ENCODE data around the gene TCF7L2.
A peak's percentile ranks its signal among the peaks of the same experiment; 100 is the strongest.

The TCF7L2 gene

DNA sequence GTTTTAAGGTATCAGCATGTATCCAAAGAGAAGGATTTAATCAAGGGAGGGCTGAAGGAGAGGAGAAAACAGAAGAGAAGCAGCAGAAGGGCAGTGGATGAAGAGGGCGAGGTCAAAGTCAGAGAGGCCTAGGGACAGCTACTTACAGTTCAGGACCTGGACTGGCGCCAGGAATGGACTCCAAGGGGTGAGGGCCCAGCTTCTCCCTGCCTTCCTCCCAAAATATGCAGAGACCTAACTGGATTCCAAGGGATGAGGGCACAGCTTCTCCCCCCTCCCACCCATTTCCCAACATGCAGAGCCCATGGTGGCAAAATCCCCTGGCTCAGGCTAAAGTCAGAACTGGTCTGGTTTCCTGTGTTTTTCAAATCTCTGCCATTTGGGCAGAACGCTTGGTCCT lies 3.4 kb upstream of the TCF7L2 start:
- peak in 1 of 56 donors; percentile 5 for DNase-seq

DNA sequence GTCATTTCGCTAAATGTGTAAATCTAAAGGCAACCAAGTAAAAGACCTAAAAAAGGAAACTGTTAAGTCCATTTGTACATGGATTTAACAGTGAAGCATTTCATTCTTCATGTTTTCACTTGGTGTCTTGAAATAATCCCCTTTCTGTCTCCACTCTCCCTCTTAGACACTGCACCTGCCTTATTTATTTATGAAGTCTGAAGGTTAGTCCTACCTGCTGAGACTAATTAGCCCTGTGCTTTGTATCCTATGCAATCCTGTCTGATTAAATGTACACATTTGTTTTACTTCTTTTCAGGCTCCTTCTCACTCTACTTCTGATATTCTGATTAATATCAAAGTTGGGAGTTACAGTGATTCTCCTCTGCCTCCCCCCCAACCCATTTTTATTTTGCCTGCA lies 1.9 kb upstream of the TCF7L2 start:
- no peak for DNase-seq

DNA sequence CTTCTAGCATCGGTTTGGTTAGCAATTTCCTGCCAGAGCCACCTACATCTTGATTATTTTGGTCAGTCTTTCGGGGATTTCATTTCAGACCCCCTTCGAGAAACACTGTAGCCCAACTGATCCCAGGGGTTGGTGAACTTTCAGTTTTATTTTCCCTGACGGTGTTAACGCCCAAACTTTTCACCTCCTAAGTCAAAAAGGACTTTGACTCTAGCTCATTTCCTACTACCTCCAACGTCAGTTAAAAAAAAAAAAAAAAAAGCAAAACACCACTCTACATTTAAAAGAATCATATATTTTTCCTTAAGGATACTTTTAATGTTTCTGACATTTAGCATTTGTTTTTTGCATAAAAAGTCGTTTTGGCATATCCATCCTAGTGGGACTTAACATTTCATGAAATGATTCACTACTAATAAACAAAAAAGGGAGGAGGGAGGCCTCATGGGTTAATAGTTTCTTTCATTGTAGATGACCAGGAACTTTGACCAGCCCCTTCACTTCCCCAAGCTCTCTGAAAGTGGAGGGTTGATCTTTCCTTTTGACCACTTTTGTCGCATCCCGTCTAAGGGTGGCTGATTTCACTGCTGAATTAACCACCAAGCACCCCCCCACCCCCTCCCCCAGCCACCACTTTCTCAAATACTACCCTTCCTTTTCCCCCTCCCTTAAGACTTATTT lies 764 bp upstream of the TCF7L2 start:
- DNase-seq: no peak

DNA sequence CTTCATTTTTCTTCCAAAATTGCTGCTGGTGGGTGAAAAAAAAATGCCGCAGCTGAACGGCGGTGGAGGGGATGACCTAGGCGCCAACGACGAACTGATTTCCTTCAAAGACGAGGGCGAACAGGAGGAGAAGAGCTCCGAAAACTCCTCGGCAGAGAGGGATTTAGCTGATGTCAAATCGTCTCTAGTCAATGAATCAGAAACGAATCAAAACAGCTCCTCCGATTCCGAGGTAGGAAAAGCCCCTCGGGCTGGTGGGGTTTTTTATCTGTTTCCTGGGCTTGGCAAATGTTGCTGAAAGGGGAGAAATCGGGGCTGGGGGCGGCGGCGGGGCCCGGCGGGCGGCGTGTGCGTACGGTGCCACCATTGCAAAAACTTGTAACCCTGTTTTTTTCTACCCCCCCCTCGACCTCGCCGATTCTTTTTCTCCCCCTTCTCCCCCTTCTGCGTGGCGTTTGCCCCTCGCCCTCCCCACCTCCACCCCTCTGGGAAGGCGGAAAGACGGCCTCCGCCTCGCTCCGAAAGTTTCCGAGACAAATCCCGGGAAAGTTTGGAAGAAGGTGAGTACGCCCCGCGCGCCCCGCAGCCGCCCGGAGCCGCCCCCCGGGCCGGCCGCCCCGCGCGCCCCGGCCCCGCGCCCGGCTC lies 789 bp downstream of the TCF7L2 start:
- DNase-seq: peak in 8 of 56 donors; percentile 7 to 50 (median 24)

DNA sequence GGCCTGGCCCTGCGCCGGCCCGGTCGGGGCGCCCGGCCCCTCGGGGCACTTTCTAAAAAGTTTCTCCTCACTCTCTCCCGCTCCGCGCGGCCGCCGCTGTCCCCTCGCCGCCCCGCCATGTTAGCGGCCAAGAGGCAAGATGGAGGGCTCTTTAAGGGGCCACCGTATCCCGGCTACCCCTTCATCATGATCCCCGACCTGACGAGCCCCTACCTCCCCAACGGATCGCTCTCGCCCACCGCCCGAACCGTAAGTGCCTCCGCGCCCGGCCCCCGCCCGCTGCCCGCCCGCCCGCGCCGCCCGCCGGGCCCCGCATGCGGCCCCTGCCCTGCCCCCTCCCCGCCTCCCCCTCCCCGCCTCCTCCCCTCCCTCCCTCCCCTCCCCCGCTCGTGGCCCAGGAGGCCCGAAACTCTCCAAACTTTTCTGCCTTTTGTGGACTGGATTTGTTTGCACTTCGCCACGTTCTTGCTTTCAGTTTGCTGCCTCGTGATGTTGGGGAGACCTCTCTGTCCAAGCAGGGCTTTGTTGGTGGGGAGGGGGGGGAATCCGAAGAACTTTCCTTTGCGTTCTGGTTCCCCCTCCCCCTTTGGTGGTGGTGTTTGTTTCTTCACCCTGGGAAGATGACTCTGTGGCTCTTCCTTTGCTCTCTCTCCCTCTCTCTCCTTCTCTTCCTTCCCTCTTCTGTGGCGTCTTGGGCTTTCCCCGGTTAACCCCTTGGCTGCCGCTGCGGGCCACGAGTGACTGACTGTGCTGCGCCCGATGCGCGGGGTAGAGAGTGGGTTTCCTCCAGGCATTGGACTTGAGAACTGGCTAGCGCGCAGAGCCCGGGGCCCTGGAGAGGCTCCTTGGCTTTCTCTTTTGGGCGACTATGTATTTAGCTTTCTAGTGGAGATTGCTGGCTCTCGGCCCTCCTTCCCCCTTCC lies 1.6 kb downstream of the TCF7L2 start:
- peak in 43 of 56 donors; percentile 11 to 76 (median 46) for DNase-seq

DNA sequence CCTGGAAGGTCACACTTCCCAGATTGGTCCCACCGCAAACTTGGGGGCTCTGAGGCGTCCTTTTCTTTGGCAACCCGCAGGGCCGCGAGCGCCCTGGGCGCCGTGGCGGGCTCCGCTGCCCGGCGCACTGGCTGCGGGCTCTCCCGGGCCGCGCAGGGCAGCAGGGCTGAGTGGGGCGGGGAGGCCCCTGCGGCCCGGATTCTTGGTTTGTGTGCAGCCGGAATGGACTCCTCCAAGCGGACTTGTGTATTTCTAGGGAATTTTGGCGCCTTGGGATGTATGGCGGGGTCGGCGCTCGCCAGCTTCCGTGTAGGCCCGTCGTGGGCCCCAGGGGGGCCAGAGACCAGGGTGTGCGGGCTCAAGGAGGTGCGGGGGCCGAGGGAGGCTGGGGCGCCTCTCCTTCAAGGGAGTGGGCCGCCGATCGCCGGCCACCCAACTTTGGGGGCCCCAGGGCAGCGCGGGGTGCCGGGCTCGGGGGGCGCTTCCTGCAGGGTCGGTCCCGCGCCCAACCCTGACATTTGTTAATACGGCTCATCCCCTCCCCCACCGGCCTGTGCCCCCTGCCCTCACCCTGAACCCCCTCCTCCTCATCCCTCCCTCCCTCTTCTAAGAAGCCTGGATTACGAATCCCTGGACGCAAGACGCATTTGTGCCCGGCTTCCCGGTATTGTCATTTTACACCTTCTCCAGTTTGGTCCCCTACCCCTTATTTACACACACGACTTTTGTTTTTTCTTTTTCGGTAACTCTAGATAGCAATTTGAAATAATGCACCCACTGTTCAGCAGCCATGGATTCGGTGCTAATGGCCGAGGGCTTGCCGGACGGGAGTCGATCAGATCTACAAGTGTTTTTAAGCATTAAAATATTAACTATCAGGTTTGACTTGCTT lies 2.5 kb downstream of the TCF7L2 start:
- DNase-seq: peak in 13 of 56 donors; percentile 14 to 66 (median 41)

DNA sequence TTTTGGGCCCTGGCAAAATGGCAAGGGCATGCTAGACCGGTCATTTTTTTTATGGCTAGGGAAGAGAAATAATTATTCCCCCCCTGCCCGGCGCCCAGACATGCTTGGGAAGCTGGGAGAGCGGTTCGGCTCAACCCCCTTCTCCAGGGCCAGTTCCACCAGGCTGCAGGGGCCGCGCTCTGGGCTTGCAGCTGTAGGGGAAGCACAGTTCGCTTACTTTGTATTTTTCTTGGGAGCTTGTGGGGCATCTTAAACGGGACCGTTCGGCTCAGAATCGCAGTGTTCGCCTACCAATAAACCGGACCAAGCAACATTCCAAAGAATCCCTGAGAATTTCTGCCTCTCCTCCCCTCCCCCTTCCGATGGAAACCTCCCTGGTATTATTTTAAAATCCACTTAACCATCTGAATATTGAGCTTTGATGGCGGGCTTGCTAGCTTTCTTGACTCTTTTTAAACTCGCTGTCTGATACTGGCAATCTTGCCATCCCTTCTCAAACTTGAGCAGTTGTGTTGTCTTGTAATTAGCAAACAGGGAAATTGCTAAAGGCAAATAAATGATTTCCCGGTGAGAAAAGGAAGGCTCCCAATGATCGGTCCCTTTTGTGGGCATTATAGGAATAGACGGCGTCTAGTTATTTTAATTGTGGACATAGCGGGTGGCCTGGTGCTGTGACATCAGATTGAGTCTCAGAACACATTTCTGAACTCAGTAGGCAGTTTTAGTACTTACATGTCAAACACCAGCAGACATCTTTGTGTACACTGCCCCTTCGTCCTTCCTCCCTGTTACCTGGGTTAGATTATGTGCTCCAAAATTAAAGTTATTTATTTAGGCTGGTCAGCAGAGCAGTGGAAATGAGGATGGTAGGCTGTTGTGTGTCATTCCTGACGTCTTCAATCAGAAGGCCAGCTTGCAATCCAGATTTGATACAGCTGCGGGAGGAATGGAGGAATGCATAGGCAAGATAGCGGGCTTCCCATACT lies 3.4 kb downstream of the TCF7L2 start:
- peak in 32 of 56 donors; percentile 3 to 54 (median 22) for DNase-seq

DNA sequence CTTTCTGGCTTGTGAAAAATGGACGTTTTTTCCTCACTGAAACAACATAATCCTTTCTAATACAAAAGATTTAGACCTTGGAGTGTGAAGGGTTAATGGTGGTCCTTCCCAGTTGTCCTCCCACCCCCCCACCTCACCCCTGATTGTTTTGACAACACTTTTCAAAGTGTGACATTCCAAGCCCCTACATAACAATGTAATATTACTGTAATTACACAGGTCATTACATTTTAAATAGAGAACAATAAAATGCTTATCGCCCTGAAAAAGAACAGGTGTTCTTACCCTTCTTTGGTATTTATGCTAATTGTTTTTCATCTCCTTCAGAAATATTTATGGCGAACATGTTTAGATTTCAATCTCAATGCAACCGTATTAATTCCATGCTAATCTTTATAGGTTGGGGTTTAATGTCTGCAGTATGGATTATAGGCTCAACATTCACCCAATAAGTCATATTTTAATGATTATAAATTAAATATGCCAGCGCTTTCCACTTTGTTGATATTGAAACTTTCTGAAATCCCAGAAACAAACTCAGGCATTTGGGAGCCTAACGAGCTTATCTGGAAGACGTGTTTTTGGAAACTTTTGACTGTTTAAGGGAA lies 5.0 kb downstream of the TCF7L2 start:
- DNase-seq: no peak

DNA sequence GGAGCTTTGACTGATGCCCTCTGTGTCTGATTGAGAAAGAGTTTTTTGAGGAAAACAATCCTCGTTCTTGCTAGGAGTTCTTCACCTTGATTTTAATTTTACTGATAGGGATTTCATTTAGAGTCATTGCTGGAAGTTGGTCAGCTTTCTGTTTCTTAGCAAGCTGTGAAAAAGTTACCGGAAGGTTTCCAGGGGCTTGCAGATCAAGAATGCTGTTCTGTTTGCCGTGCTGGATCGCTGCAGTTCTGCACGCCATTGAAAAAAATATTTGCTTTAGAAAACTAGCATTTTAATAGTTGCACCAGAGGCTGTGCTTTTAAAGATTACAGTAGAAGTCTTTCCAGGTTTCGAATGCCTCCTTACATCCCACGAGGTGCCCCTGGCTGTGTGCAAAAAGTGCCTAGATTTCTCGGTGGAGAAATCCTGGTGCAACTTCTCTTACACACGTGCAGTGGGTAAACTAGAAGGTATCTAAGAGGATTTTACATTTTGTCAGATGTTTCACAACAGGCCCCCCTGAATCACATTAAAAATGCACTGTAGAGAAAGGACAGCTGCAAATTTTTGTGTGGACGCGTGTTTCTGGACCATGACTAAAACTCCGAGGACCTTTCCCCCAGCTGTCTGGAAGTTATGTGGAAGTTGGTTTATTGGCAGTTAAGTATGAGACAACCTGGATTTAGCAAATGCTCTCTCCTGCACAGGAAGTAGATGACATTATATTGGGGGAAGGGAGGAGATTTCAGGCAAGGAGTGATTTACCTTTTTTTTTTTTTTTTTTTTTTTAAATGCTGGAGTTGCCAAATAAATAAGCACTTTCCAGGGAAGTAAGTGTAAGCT lies 5.8 kb downstream of the TCF7L2 start:
- DNase-seq: no peak

DNA sequence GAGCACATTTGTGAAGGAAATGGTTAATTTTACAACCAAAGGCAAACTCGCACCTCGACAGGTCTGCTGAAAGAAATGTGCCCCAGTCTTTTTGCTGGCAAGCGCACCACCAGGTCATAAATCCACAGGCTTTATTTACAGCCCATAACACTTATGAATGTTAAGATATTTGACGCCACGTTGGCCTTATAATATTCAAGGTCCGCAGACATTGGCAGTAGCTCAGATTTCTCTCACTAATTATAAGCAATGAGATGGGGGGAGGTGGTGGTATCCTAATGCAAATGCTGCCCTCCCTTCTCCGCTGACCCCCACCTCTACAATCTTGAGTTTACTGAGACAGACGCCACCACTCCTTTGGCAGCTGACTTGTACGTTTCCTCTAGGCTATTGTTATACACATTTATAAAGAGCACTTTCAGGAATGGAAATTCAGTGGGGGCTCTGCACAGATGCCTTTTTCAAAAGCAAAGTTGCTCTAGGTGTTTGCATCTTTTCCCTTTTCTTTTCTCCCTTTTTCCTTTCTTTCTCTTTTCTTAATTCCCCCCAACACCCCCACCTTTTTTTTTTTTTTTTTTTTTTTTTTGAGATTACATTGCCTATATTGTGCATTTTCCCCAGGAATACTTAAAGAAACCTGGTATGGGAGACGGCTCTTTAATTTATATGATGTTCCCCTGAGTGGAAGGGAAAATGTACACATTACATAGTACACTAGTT lies 6.7 kb downstream of the TCF7L2 start:
- no peak for DNase-seq

DNA sequence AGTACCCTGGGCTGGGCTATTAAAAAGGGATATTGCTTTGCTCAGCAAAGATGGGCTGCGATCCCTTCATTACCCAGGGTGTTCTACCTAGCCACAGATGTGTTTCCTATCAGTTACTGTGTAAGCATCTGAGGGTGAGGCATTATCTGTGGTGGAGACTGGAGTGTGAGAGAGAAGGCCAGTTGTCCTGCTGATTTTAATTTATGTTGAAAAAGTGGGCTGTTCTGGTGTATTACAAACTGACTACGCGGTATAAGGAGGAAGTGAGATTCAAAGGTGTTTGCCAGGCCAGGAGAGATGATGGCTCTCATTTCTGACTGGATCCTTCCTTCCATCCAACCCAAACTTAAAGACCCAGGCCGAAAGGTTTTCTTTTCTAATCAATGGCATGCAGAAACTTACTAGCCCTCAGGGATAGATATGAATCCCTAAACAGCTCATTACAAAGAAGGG lies 7.6 kb downstream of the TCF7L2 start:
- no peak for DNase-seq

DNA sequence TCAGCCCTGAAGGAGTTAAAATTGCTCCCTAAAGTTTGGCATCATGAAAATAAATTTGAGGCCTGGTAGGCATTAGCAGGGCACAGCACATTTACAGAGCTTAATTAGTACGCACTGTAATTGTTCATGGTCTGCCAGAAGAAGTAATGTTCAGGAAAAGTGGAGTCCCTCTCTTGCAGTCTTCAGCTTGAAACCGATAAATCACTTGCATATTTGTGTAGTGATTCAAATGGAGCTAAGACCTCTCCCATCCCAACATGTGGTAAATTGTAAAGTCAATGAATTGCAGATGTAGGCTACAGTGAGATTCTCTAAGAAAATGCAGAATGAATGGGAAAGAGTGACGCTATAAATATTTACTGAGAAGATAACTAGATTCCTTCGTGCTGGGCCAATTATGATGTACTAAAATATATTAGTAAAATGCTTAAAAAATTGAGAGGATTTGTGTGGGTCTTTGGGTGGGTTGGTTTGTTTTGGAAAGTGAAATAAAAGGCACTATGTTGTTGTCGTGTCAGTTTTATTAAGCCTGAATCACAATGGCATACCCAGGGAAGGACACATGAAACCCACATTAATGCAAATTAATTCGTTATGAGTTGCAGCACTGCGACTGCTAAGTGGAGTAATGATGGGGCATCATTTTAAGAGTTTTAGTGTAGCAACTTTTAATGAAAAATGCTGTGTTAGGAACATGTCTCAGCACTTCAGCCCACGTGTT lies 8.4 kb downstream of the TCF7L2 start:
- DNase-seq: no peak

DNA sequence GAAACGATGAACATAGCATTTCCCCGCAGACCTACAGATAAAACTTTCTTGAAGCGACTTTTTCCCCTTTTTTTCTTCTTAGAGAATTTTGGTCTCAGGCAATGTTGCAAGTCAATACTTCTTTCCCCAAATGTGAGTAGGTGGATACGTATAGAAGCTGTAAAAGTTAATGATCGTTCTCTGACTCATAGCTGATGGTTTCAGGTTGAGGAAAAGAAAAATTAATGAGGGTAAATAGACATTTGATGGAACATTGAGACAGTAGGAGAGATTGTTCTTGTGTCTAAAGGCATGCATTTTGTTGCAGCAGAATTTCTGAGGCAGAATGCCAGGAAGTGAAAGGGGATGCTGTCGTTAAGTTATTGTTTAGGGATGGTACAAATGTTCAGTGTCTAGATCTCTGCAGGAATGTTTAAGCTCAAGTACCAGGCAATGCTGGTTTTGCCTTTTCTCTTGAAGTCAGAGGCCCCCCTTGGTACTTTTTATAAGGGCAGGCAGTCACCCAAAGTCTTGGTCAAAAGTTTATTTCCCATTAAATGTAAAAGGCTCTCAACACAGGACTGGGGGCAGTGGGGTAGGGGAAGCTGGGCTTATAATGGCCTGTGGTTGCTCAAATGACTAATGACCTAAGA lies 9.3 kb downstream of the TCF7L2 start:
- no peak for DNase-seq

DNA sequence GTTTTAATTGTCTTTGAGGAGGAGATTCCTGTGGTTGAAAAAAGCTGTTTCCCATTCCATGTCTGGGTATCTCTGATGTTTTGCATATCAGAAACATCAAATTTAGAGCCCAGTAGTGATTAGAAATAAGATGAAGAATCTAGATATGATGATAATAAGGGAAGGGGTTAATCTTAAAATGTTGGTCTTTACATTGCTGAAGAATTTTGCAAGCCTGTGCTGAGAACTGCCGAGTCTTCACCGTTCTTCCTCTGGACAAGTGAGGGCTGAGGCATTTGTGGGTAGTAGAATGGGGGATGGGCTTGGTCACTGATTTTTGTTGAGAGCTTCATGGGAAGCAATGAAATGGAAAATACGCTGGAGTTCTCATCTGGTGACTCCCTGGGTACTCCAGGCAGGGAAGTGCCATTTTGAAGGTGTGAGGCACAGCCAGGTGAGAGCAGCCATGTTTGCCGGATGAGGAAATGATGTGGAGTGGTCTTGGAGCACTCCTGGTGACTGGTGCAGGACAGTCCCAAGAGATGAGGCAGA lies 10.2 kb downstream of the TCF7L2 start:
- DNase-seq: no peak

DNA sequence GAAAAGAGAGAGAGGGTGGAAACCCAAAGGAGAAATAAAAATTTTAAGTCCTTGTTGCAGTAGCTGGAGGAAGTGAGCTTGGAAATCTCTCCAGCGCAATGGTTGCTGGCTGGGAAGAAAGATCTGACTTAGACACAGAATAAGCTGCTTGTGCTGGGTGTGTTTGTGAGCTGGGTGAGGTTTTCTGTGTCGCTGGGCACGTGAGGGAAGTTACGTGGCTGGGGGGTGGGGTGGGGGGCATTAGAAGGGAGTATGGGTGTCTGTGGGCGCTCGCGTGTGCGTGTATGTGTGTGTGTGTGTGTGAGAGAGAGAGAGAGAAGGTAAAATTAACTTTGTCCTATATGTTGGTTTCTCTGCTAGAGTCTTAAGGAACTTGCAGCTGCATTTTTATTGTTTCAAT lies 11.6 kb downstream of the TCF7L2 start:
- DNase-seq: no peak

DNA sequence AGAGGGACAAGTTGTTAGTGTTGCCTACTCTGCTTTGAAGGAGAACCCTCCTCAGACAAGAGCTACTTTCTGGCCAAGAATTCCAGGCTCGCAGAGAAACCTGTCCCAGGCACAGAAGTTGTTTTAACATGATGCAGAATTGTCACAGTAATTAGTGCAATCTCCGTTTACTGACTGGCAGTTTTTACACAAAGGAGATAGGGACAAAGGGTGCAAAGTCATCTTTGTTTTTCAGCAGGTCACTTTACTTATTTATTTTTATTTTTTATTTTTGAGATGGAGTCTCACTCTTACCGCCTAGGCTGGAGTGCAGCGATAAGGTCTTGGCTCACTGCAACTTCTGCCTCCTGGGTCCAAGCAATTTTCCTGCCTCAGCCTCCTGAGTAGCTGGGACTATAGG lies 12.3 kb downstream of the TCF7L2 start:
- DNase-seq: no peak

All from nucleus accumbens (tissue), 56 donors.